Vagina (tissue), 2 donors: ENCODE results near the gene DEFB131A.
"Not testable (repeated sequence)": the region's sequence is repeated elsewhere in the genome, so short reads cannot be mapped to it uniquely, and the experiment has no call there.

Experiments
- POLR2A ChIP-seq, 2 donors: fragments of 450-650 bp; IDR thresholded peaks; one replicate each; pipeline ENCODE4 v1.6.1; 2017; ENCODE audit warnings: antibody characterized with exemption in 2 of 2, mild to moderate bottlenecking in 2 of 2, moderate library complexity in 2 of 2
- POLR2AphosphoS5 ChIP-seq, 2 donors: sonication (generic); formaldehyde crosslinking; IDR thresholded peaks; one replicate each; pipeline ENCODE4 v1.9.0; 2017; ENCODE audit warnings: antibody characterized with exemption in 2 of 2, mild to moderate bottlenecking in 2 of 2, low read depth in 1 of 2; ENCODE audit not compliant: insufficient read depth in 1 of 2
- TF ChIP-seq, protein P1 (sequence below), 3 experiments: fragments of 450-650 bp in 2 of 3; fragments of 200-600 bp in 1 of 3; sonication (generic) in 1 of 3; IDR thresholded peaks; one replicate each; pipeline ENCODE4 v1.5.1; 2017 to 2019; ENCODE audit warnings: antibody characterized with exemption in 3 of 3, mild to moderate bottlenecking in 2 of 3, moderate library complexity in 2 of 3

DNA sequence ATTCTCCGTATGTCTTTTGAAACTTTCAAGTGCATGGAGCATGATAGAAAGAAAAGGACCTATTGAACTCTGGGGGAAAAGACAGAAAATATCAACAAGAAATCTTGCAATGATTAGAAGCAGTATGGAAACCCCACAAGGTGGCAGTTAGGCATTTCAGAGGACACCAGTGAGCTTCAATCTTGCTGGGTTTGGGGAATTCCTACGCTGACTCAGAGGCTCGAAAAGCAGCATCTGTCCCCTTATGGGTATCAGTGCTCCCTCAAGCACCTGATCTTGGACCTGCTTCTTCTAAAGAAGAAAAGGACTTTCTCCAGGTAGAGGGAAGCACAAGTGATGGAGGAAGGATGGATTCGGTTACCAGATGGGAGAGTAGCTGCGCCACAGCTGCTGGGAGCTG lies 10.8 kb downstream of the DEFB131A start:
- not testable (repeated sequence) for TF ChIP-seq POLR2A (IDR thresholded peaks at IDR 0.05); POLR2AphosphoS5 (IDR thresholded peaks at IDR 0.05; ENCODE audit: insufficient read depth in 1 of 2, low read depth in 1 of 2)
- TF ChIP-seq, protein P1, sequence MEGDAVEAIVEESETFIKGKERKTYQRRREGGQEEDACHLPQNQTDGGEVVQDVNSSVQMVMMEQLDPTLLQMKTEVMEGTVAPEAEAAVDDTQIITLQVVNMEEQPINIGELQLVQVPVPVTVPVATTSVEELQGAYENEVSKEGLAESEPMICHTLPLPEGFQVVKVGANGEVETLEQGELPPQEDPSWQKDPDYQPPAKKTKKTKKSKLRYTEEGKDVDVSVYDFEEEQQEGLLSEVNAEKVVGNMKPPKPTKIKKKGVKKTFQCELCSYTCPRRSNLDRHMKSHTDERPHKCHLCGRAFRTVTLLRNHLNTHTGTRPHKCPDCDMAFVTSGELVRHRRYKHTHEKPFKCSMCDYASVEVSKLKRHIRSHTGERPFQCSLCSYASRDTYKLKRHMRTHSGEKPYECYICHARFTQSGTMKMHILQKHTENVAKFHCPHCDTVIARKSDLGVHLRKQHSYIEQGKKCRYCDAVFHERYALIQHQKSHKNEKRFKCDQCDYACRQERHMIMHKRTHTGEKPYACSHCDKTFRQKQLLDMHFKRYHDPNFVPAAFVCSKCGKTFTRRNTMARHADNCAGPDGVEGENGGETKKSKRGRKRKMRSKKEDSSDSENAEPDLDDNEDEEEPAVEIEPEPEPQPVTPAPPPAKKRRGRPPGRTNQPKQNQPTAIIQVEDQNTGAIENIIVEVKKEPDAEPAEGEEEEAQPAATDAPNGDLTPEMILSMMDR (IDR thresholded peaks at IDR 0.05) = not testable (repeated sequence)
